HepG2 (cell line): Measurements from ENCODE around the gene ACTR1A. TPM values are rescaled to one million over a fixed set of nuclear protein-coding genes. Genes with fewer than 3 reads are reported as not detected.
A peak's percentile ranks its signal among the peaks of the same experiment; 100 is the strongest.

Experiments used
- CEBPG ChIP-seq: IDR thresholded peaks from 2 replicates; pipeline ENCODE4 v1.6.1; 2016
- GLI4 ChIP-seq: sonication (generic); formaldehyde crosslinking; IDR thresholded peaks from 2 replicates; pipeline ENCODE4 v1.5.1; 2020; ENCODE audit warnings: missing genetic modification reagents, mild to moderate bottlenecking, moderate library complexity, borderline replicate concordance
- HES4 ChIP-seq: sonication (generic); formaldehyde crosslinking; IDR thresholded peaks from 2 replicates; pipeline ENCODE4 v1.9.0; 2021; ENCODE audit warnings: mild to moderate bottlenecking, missing genetic modification reagents, borderline replicate concordance
- KDM5B ChIP-seq: sonication (generic); formaldehyde crosslinking; IDR thresholded peaks from 2 replicates; pipeline ENCODE4 v1.4.0; 2020; ENCODE audit warnings: missing genetic modification reagents, mild to moderate bottlenecking, borderline replicate concordance
- KMT2A ChIP-seq: sonication (generic); formaldehyde crosslinking; IDR thresholded peaks from 2 replicates; pipeline ENCODE4 v1.4.0; 2020; ENCODE audit warnings: missing genetic modification reagents
- KMT2B ChIP-seq: IDR thresholded peaks from 2 replicates; pipeline ENCODE4 v1.6.1; 2016; ENCODE audit warnings: missing genetic modification reagents, missing compliant biosample characterization
- LCORL ChIP-seq, 2 experiments: fragments of 450-650 bp in 1 of 2; sonication (generic) in 1 of 2; formaldehyde crosslinking in 1 of 2; IDR thresholded peaks; 2 replicates each; pipeline versions ENCODE4 v1.5.0 to v1.6.1; 2017 to 2020; ENCODE audit warnings: antibody characterized with exemption in 1 of 2, missing genetic modification reagents in 1 of 2
- MEF2D ChIP-seq: sonication (generic); formaldehyde crosslinking; IDR thresholded peaks from 2 replicates; pipeline ENCODE4 v1.5.1; 2020; ENCODE audit warnings: mild to moderate bottlenecking, missing genetic modification reagents
- MLLT10 ChIP-seq: sonication (generic); formaldehyde crosslinking; IDR thresholded peaks from 2 replicates; pipeline ENCODE4 v1.4.0; 2020; ENCODE audit warnings: missing genetic modification reagents
- NFYC ChIP-seq: IDR thresholded peaks from 2 replicates; pipeline ENCODE4 v1.6.1; 2016; ENCODE audit warnings: missing genetic modification reagents, missing compliant biosample characterization
- PHF8 ChIP-seq: sonication (generic); formaldehyde crosslinking; IDR thresholded peaks from 2 replicates; pipeline ENCODE4 v1.5.0; 2020; ENCODE audit warnings: missing genetic modification reagents
- POLR2AphosphoS5 ChIP-seq: IDR thresholded peaks from 2 replicates; pipeline ENCODE4 v1.6.1; 2012; ENCODE audit warnings: low read depth, low read length
- SIX4 ChIP-seq: sonication (generic); formaldehyde crosslinking; IDR thresholded peaks from 2 replicates; pipeline ENCODE4 v1.4.0; 2020; ENCODE audit warnings: missing genetic modification reagents
- SMAD9 ChIP-seq: sonication (generic); formaldehyde crosslinking; IDR thresholded peaks from 2 replicates; pipeline ENCODE4 v1.5.1; 2020; ENCODE audit warnings: mild to moderate bottlenecking, missing genetic modification reagents
- TCF7 ChIP-seq: sonication (generic); IDR thresholded peaks from 2 replicates; pipeline ENCODE4 v1.6.1; 2016; ENCODE audit warnings: antibody characterized with exemption, low read depth
- TFAP4 ChIP-seq: sonication (generic); IDR thresholded peaks from 2 replicates; pipeline ENCODE4 v1.6.1; 2016; ENCODE audit warnings: low read depth, borderline replicate concordance
- ZBTB33 ChIP-seq: sonication (generic); formaldehyde crosslinking; IDR thresholded peaks from 2 replicates; pipeline ENCODE4 v1.4.0; 2020; ENCODE audit warnings: missing genetic modification reagents
- ZFP36 ChIP-seq: fragments of 150-350 bp; IDR thresholded peaks from 2 replicates; pipeline ENCODE4 v1.6.1; 2018; ENCODE audit warnings: borderline replicate concordance, low read length, low read depth; ENCODE audit not compliant: partially characterized antibody
- ZGPAT ChIP-seq: IDR thresholded peaks from 2 replicates; pipeline ENCODE4 v1.6.1; 2016; ENCODE audit warnings: mild to moderate bottlenecking
- ZNF709 ChIP-seq: sonication (generic); formaldehyde crosslinking; IDR thresholded peaks from 2 replicates; pipeline ENCODE4 v1.5.0; 2020; ENCODE audit warnings: mild to moderate bottlenecking, missing genetic modification reagents
- polyA plus RNA-seq, 8 experiments: library from polyadenylated mRNA; depleted of rRNA in 3 of 8; stranded (reverse) in 7 of 8; unstranded in 1 of 8; fragments of >200 nt; fragmentation: Illumina TruSeq in 4 of 8; extraction: Trizol in 4 of 8; gene quantifications; 2 replicates each; pipeline versions ENCODE4 v1.2.1 to v1.2.3, GENCODE V29; 2011 to 2016; ENCODE audit warnings: low read depth in 4 of 8, missing spikeins in 1 of 8, mixed read lengths in 1 of 8; ENCODE audit not compliant: insufficient read depth in 1 of 8
- total RNA-seq, 5 experiments: library from RNA; depleted of rRNA; stranded (reverse); fragments of >200 nt; fragmentation: Illumina TruSeq; extraction: Trizol; gene quantifications; 2 replicates each; pipeline ENCODE4 v1.2.3, GENCODE V29; 2016; ENCODE audit warnings: low read depth in 1 of 5
- TF ChIP-seq, protein P1 (sequence below): sonication (generic); formaldehyde crosslinking; conservative IDR thresholded peaks from 2 replicates; pipeline ENCODE4 v1.8.0; 2022; ENCODE audit warnings: mild to moderate bottlenecking, moderate library complexity, missing genetic modification reagents
- TF ChIP-seq, protein P2 (sequence below): IDR thresholded peaks from 2 replicates; pipeline ENCODE4 v1.6.1; 2012; ENCODE audit warnings: inconsistent platforms

The ACTR1A gene
- total and polyA plus RNA-seq, 2 of the 13 experiments (the other 11 are each of a cell fraction or from before 2014, with no cell fraction given) = 59.6 to 62.8 TPM

- TF ChIP-seq ZFP36 = no peak
- TF ChIP-seq KDM5B (CRISPR knock-in tag) = peak; percentile 88; the same call in 1 of the 2 replicates
- TF ChIP-seq TFAP4 = no peak
- TF ChIP-seq PHF8 (CRISPR knock-in tag) = peak; percentile 81
- peak; percentile 66 for TF ChIP-seq NFYC (CRISPR knock-in tag)
- no peak for TF ChIP-seq KMT2B (CRISPR knock-in tag)
- TF ChIP-seq SIX4 (CRISPR knock-in tag) = peak; percentile 95
- peak; percentile 49; the same call in 1 of the 2 replicates for TF ChIP-seq ZGPAT (CRISPR knock-in tag)
- TF ChIP-seq MLLT10 = no peak
- no peak; the same call in 1 of the 2 replicates for TF ChIP-seq MEF2D (CRISPR knock-in tag)
- TF ChIP-seq, protein P1, sequence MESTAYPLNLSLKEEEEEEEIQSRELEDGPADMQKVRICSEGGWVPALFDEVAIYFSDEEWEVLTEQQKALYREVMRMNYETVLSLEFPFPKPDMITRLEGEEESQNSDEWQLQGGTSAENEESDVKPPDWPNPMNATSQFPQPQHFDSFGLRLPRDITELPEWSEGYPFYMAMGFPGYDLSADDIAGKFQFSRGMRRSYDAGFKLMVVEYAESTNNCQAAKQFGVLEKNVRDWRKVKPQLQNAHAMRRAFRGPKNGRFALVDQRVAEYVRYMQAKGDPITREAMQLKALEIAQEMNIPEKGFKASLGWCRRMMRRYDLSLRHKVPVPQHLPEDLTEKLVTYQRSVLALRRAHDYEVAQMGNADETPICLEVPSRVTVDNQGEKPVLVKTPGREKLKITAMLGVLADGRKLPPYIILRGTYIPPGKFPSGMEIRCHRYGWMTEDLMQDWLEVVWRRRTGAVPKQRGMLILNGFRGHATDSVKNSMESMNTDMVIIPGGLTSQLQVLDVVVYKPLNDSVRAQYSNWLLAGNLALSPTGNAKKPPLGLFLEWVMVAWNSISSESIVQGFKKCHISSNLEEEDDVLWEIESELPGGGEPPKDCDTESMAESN = no peak
- peak; percentile 42; the same call in 1 of the 2 replicates for TF ChIP-seq CEBPG (CRISPR knock-in tag)
- TF ChIP-seq HES4 (CRISPR knock-in tag) = peak; percentile 72; the same call in 1 of the 2 replicates
- TF ChIP-seq ZBTB33 (CRISPR knock-in tag) = 0 out of 2 replicates have a peak, but pooled peaks have one; percentile 18
- TF ChIP-seq SMAD9 (CRISPR knock-in tag) = peak; percentile 74
- peak; percentile 66; the same call in 1 of the 2 replicates for TF ChIP-seq GLI4 (CRISPR knock-in tag)
- peak; percentile 42; the same call in 1 of the 2 replicates for TF ChIP-seq KMT2A (CRISPR knock-in tag)
- peak; percentile 52 for TF ChIP-seq TCF7
- peak; percentile 83; the same call in 1 of the 2 replicates for TF ChIP-seq ZNF709 (CRISPR knock-in tag)
- no peak for TF ChIP-seq LCORL (IDR thresholded peaks at IDR 0.05)
- 0 out of 2 replicates have a peak, but pooled peaks have one; percentile 15 for TF ChIP-seq LCORL (CRISPR knock-in tag; IDR thresholded peaks at IDR 0.05)
- TF ChIP-seq, protein P2, sequence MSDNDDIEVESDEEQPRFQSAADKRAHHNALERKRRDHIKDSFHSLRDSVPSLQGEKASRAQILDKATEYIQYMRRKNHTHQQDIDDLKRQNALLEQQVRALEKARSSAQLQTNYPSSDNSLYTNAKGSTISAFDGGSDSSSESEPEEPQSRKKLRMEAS = peak; percentile 56; the same call in 1 of the 2 replicates
- TF ChIP-seq POLR2AphosphoS5 = peak; percentile 71
Measured at GRCh38 chr10:102502337-102503151, at the start of gene ACTR1A (continued).
